SK-N-SH (cell line): ENCODE data around the gene WWOX. TPM values are rescaled to one million over a fixed set of nuclear protein-coding genes. Genes with fewer than 3 reads are reported as not detected.

Experiments used
- CTCF ChIA-PET: fragments of 300-600, 350-600 bp; formaldehyde crosslinking; extraction: SDS; loops from one replicate; lab custom pipeline; 2021; lab: Yijun Ruan, JAX
- POLR2A ChIA-PET: fragments of 350-600 bp; sonication (Branson Sonifier 250); formaldehyde crosslinking; extraction: SDS; loops from one replicate; lab custom pipeline; 2020; ENCODE audit warnings: antibody characterized with exemption, inconsistent platforms; lab: Yijun Ruan, JAX
- DNase-seq: peaks from one replicate; pipeline ENCODE4 v3.0.0; 2012
- H2AFZ ChIP-seq: fragments of 200-600 bp; sonication (generic); 2 replicates; pipeline ENCODE4 v1.8.1; 2016; ENCODE audit warnings: antibody characterized with exemption, mild to moderate bottlenecking, low read depth
- H3F3A ChIP-seq: fragments of 200-600 bp; sonication (generic); replicated peaks from 2 replicates; pipeline ENCODE3; 2016; ENCODE audit warnings: antibody characterized with exemption, mild to moderate bottlenecking; ENCODE audit not compliant: insufficient read depth
- H3K27ac ChIP-seq, 2 experiments: fragments of 200-500 bp in 1 of 2; fragments of 200-600 bp in 1 of 2; sonication (Bioruptor generic) in 1 of 2; sonication (generic), shearing (Covaris generic) in 1 of 2; 2 replicates each; pipeline versions ENCODE4 v1.5.1 to v1.6.1; 2014 to 2016; ENCODE audit warnings: low read depth in 2 of 2, inconsistent platforms in 1 of 2, low read length in 1 of 2, mild to moderate bottlenecking in 1 of 2, mixed read lengths in 1 of 2
- H3K27me3 ChIP-seq: fragments of 200-600 bp; sonication (generic), shearing (Covaris generic); 2 replicates; pipeline ENCODE4 v1.6.1; 2016; ENCODE audit warnings: mixed run types; ENCODE audit not compliant: insufficient read depth
- H3K36me3 ChIP-seq, 2 experiments: fragments of 200-500 bp in 1 of 2; fragments of 200-600 bp in 1 of 2; sonication (Bioruptor generic) in 1 of 2; sonication (generic) in 1 of 2; replicated peaks in 1 of 2; 2 replicates each; pipeline versions ENCODE3 to v1.5.1; 2014 to 2016; ENCODE audit warnings: low read length in 1 of 2, mild to moderate bottlenecking in 1 of 2; ENCODE audit not compliant: insufficient read depth in 2 of 2, control insufficient read depth in 1 of 2
- H3K4me1 ChIP-seq, 2 experiments: fragments of 200-500 bp in 1 of 2; fragments of 200-600 bp in 1 of 2; sonication (Bioruptor generic) in 1 of 2; sonication (generic), shearing (Covaris generic) in 1 of 2; 2 replicates each; pipeline versions ENCODE4 v1.5.1 to v1.6.1; 2014 to 2016; ENCODE audit warnings: low read depth in 1 of 2, low read length in 1 of 2, mixed run types in 1 of 2; ENCODE audit not compliant: insufficient read depth in 2 of 2, control insufficient read depth in 1 of 2
- H3K4me2 ChIP-seq: fragments of 200-600 bp; sonication (generic), shearing (Covaris generic); 2 replicates; pipeline ENCODE4 v1.6.1; 2017; ENCODE audit warnings: mixed run types
- H3K4me3 ChIP-seq, 2 experiments: fragments of 200-500 bp in 1 of 2; fragments of 200-600 bp in 1 of 2; sonication (Bioruptor generic) in 1 of 2; sonication (generic), shearing (Covaris generic) in 1 of 2; 2 replicates each; pipeline versions ENCODE4 v1.5.1 to v1.8.1; 2014 to 2016; ENCODE audit warnings: low read depth in 2 of 2, inconsistent platforms in 1 of 2, low read length in 1 of 2, mild to moderate bottlenecking in 1 of 2, mixed read lengths in 1 of 2, moderate library complexity in 1 of 2
- H3K79me2 ChIP-seq: fragments of 200-600 bp; sonication (generic); 2 replicates; pipeline ENCODE4 v1.8.1; 2017; ENCODE audit warnings: mild to moderate bottlenecking; ENCODE audit not compliant: insufficient read depth
- H3K9ac ChIP-seq: fragments of 200-600 bp; sonication (generic); 2 replicates; pipeline ENCODE4 v1.6.1; 2017; ENCODE audit warnings: mixed run types
- H3K9me2 ChIP-seq: fragments of 200-600 bp; sonication (generic); 2 replicates; pipeline ENCODE4 v1.6.1; 2017; ENCODE audit warnings: mixed run types
- H3K9me3 ChIP-seq: fragments of 200-600 bp; sonication (generic); 2 replicates; pipeline ENCODE4 v1.6.1; 2017; ENCODE audit warnings: mixed run types, mild to moderate bottlenecking, moderate library complexity
- H4K20me1 ChIP-seq: fragments of 200-600 bp; sonication (generic); 2 replicates; pipeline ENCODE4 v1.6.1; 2017; ENCODE audit warnings: mild to moderate bottlenecking, mixed run types; ENCODE audit not compliant: insufficient read depth
- ELF1 ChIP-seq: IDR thresholded peaks from 2 replicates; pipeline ENCODE4 v1.4.0; 2012
- FOSL2 ChIP-seq: IDR thresholded peaks from 2 replicates; pipeline ENCODE4 v1.4.0; 2012; ENCODE audit warnings: low read depth, mild to moderate bottlenecking, moderate library complexity, borderline replicate concordance
- FOXJ3 ChIP-seq: sonication (generic); formaldehyde crosslinking; IDR thresholded peaks from 2 replicates; pipeline ENCODE4 v1.5.1; 2020; ENCODE audit warnings: mild to moderate bottlenecking, missing genetic modification reagents
- GABPA ChIP-seq: IDR thresholded peaks from 2 replicates; pipeline ENCODE4 v1.4.0; 2012; ENCODE audit warnings: low read depth, mild to moderate bottlenecking
- IRF3 ChIP-seq: fragments of 150-350 bp; IDR thresholded peaks from 2 replicates; pipeline ENCODE4 v1.6.1; 2016; ENCODE audit warnings: mild to moderate bottlenecking, low read depth, low read length
- MEF2A ChIP-seq: IDR thresholded peaks from 2 replicates; pipeline ENCODE4 v1.4.0; 2012; ENCODE audit warnings: low read depth, borderline replicate concordance
- NFIC ChIP-seq: IDR thresholded peaks from 2 replicates; pipeline ENCODE4 v1.4.0; 2012; ENCODE audit warnings: borderline replicate concordance
- REST ChIP-seq: IDR thresholded peaks from 2 replicates; pipeline ENCODE4 v1.6.1; 2012; ENCODE audit warnings: mild to moderate bottlenecking, low read depth, low read length, moderate library complexity
- RFX5 ChIP-seq: IDR thresholded peaks from 2 replicates; pipeline ENCODE4 v1.6.1; 2012; ENCODE audit warnings: mild to moderate bottlenecking, improper control_type of control experiment, low read length
- SIN3A ChIP-seq: IDR thresholded peaks from 2 replicates; pipeline ENCODE4 v1.6.1; 2012; ENCODE audit warnings: low read depth, mild to moderate bottlenecking, low read length, moderate library complexity, borderline replicate concordance
- SMC3 ChIP-seq: IDR thresholded peaks from 2 replicates; pipeline ENCODE4 v1.6.1; 2012; ENCODE audit warnings: low read depth, low read length, improper control_type of control experiment
- TAF1 ChIP-seq: IDR thresholded peaks from 2 replicates; pipeline ENCODE4 v1.6.1; 2012; ENCODE audit warnings: low read depth, mild to moderate bottlenecking, low read length, moderate library complexity, borderline replicate concordance
- TCF12 ChIP-seq: IDR thresholded peaks from 2 replicates; pipeline ENCODE4 v1.4.0; 2012
- TEAD4 ChIP-seq: IDR thresholded peaks from 2 replicates; pipeline ENCODE4 v1.4.0; 2012; ENCODE audit warnings: mild to moderate bottlenecking, borderline replicate concordance; ENCODE audit not compliant: insufficient read depth
- USF2 ChIP-seq: fragments of 150-350 bp; IDR thresholded peaks from 2 replicates; pipeline ENCODE4 v1.6.1; 2017; ENCODE audit warnings: antibody characterized with exemption, low read length, low read depth, borderline replicate concordance
- YY1 ChIP-seq: IDR thresholded peaks from 2 replicates; pipeline ENCODE4 v1.4.0; 2012; ENCODE audit warnings: low read depth, mild to moderate bottlenecking
- WGBS: methylation state at CpG from one replicate; pipeline ENCODE4 v1.1.6; 2017; ENCODE audit warnings: low lambda C conversion rate; 5-methylcytosine and 5-hydroxymethylcytosine counted together
- polyA plus RNA-seq, 3 experiments: library from polyadenylated mRNA; depleted of rRNA; stranded (reverse); fragments of >200 nt; gene quantifications; 2 replicates each; pipeline ENCODE4 v1.2.3, GENCODE V29; 2012
- TF ChIP-seq, protein P1 (sequence below): fragments of 200-600 bp; sonication (generic); IDR thresholded peaks from 2 replicates; pipeline ENCODE4 v1.6.1; 2017; ENCODE audit warnings: antibody characterized with exemption, mild to moderate bottlenecking, moderate library complexity
- TF ChIP-seq, protein P2 (sequence below): IDR thresholded peaks from 2 replicates; pipeline ENCODE4; 2012

WWOX gene
- polyA plus RNA-seq, 1 of the 3 experiments (the other 2 are of a cell fraction), result 10.8 TPM

- H2AFZ ChIP-seq, result no peak overlapping the region
- no peaks in the 10 kb centered on the region for H3K36me3 ChIP-seq
- no peak overlapping the region for H3K4me2 ChIP-seq
- TF ChIP-seq TEAD4 (no peak), SMC3 (no peak)
- TF ChIP-seq, all 33 proteins: peak for 0
- no peaks in the 10 kb centered on the region for H3K4me1 ChIP-seq
- H3K27ac ChIP-seq, result no peak overlapping the region
- no peak for DNase-seq
- H3K27me3 ChIP-seq, result no peaks in the 10 kb centered on the region
- H3K9ac ChIP-seq, result no peak overlapping the region
- no peaks in the 10 kb centered on the region for H3K79me2 ChIP-seq
- H4K20me1 ChIP-seq, result no peaks in the 10 kb centered on the region
- ChIA-PET CTCF (interaction anchor here (1.1 to 1.4 kb wide), 2 partner anchors 13 to 511 kb away, joined by 3 read pairs; no protein-coding TSS in a partner anchor), POLR2A (no interaction called here)
- H3K9me3 ChIP-seq, result no peaks in the 10 kb centered on the region
- H3K9me2 ChIP-seq, result no peaks in the 10 kb centered on the region
- H3K4me3 ChIP-seq, result no peak overlapping the region
- WGBS, result 51% methylated on average over 4 of the region's 4 CpGs
- no peaks in the 10 kb centered on the region for H3F3A ChIP-seq
Observed at GRCh38 chr16:79090966-79091365, 991.5 kb downstream of the WWOX start.

DNA sequence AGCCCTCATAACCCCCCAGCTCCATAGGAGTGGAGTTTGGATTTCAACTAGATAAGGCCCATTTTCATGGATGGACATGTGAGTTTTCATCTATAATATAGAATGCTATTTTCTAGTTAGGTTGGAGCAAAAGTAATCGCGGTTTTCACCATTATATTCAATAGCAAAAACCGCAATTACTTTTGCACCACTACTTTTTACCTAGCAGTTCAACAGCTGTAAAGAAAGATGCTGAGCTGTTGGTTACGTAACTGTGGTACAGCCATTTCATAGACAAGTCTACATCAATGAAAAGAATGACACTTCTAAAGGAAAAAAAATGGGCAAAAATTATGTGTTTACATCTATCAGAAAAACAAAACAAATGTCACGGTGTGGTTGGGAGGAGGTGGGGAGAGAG is 993.4 kb downstream of the WWOX start:
- POLR2A ChIA-PET, result no interaction called here
- Histone ChIP-seq H3K4me3 (no peak overlapping the region), H3K9me2 (no peaks in the 10 kb centered on the region), H3F3A (no peaks in the 10 kb centered on the region), H3K4me2 (no peak overlapping the region), H3K79me2 (no peaks in the 10 kb centered on the region), H2AFZ (no peak overlapping the region), H3K4me1 (no peaks in the 10 kb centered on the region), H3K27me3 (no peaks in the 10 kb centered on the region), H4K20me1 (no peaks in the 10 kb centered on the region), H3K9me3 (no peaks in the 10 kb centered on the region), H3K9ac (no peak overlapping the region), H3K36me3 (no peaks in the 10 kb centered on the region), H3K27ac (no peak overlapping the region)
- CTCF ChIA-PET, result no interaction called here
- DNase-seq, result no peak
- TF ChIP-seq, protein P1, sequence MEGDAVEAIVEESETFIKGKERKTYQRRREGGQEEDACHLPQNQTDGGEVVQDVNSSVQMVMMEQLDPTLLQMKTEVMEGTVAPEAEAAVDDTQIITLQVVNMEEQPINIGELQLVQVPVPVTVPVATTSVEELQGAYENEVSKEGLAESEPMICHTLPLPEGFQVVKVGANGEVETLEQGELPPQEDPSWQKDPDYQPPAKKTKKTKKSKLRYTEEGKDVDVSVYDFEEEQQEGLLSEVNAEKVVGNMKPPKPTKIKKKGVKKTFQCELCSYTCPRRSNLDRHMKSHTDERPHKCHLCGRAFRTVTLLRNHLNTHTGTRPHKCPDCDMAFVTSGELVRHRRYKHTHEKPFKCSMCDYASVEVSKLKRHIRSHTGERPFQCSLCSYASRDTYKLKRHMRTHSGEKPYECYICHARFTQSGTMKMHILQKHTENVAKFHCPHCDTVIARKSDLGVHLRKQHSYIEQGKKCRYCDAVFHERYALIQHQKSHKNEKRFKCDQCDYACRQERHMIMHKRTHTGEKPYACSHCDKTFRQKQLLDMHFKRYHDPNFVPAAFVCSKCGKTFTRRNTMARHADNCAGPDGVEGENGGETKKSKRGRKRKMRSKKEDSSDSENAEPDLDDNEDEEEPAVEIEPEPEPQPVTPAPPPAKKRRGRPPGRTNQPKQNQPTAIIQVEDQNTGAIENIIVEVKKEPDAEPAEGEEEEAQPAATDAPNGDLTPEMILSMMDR, result no peak
- no peak for TF ChIP-seq GABPA
- no peak for TF ChIP-seq USF2
- TF ChIP-seq REST, result no peak
- no peak for TF ChIP-seq IRF3
- no peak for TF ChIP-seq NFIC
- no peak for TF ChIP-seq TAF1
- no peak for TF ChIP-seq SIN3A
- no peak for TF ChIP-seq ELF1
- TF ChIP-seq FOSL2, result no peak
- TF ChIP-seq FOXJ3, result no peak
- no peak for TF ChIP-seq TCF12
- TF ChIP-seq MEF2A, result no peak
- TF ChIP-seq, protein P2, sequence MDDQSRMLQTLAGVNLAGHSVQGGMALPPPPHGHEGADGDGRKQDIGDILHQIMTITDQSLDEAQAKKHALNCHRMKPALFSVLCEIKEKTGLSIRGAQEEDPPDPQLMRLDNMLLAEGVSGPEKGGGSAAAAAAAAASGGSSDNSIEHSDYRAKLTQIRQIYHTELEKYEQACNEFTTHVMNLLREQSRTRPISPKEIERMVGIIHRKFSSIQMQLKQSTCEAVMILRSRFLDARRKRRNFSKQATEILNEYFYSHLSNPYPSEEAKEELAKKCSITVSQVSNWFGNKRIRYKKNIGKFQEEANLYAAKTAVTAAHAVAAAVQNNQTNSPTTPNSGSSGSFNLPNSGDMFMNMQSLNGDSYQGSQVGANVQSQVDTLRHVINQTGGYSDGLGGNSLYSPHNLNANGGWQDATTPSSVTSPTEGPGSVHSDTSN, result no peak
- TF ChIP-seq SMC3, result no peak
- TF ChIP-seq YY1, result no peak
- TF ChIP-seq RFX5, result no peak
- WGBS, result 62% methylated on average over 5 of the region's 5 CpGs
